GM19467 (cell line): Measurements from ENCODE around the gene TEX261.
"Not testable (repeated sequence)": the region's sequence is repeated elsewhere in the genome, so short reads cannot be mapped to it uniquely, and the experiment has no call there.

ENCODE experiments used
- ATAC-seq: cut with Tn5 transposase; IDR thresholded peaks from one replicate; pipeline ENCODE4 v1.9.1; 2021; ENCODE audit warnings: mild to moderate bottlenecking, moderate library complexity; ENCODE audit not compliant: unreplicated experiment

The TEX261 gene

GRCh38 chr2:71000780-71001591, 6.3 kb upstream of the TEX261 start:
- peak; percentile 90 for ATAC-seq

DNA sequence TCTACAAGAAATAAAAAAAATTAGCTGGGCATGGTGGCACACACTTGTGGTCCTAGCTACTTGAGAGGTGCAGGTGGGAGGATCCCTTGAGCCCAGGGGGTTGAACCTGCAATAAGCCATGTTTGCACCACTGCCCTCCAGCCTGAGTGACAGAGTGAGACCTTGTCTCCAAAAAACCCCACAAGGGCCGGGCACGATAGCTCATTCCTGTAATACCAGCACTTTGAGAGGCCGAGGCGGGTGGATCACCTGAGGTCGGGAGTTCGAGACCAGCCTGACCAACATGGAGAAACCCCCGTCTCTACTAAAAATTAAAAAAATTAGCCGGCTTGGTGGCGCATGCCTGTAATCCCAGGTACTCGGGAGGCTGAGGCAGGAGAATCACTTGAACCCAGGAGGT, 5.3 kb upstream of the TEX261 start:
- ATAC-seq: not testable (repeated sequence)

DNA sequence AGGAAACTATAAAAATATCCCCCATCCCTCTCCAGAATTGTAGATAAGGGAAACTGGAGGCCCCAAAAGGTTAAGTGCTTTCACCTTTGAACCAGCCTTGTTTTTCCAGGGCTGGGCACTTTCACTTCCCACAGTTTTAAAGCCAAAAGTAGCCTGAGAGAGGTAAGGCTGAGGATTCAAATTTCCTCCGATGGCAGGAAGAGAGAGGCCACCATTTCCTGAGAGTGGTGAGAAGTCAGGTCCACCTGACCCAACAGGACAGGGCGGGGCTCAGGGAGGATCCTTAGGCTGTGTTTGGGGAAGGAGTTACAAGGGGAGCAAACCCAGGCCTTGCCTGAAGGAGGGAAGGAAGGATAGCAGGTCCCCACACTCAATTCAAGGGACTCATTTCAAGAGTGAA, 4.7 kb upstream of the TEX261 start:
- no peak for ATAC-seq

DNA sequence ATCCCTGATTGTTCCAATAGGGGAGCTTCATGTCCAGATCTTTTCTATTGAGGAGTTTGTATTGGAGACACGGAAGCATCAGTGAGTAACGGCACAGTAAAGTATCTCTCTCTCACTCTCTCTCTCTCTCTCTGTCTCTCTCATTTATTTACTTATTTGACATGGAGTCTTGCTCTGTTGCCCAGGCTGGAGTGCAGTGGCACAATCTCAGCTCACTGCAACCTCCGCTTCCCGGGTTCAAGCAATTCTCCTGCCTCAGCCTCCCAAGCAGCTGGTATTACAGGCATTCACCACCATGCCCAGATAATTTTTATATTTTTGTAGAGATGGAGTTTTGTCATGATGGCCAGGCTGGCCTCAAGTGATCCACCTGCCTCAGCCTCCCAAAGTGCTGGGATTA, 4.2 kb upstream of the TEX261 start:
- not testable (repeated sequence) for ATAC-seq

- peak; percentile 36 for ATAC-seq
Observed at GRCh38 chr2:70995426-70995729, 705 bp upstream of the TEX261 start.

GRCh38 chr2:70994009-70994698, 519 bp downstream of the TEX261 start:
- ATAC-seq: peak; percentile 20

DNA sequence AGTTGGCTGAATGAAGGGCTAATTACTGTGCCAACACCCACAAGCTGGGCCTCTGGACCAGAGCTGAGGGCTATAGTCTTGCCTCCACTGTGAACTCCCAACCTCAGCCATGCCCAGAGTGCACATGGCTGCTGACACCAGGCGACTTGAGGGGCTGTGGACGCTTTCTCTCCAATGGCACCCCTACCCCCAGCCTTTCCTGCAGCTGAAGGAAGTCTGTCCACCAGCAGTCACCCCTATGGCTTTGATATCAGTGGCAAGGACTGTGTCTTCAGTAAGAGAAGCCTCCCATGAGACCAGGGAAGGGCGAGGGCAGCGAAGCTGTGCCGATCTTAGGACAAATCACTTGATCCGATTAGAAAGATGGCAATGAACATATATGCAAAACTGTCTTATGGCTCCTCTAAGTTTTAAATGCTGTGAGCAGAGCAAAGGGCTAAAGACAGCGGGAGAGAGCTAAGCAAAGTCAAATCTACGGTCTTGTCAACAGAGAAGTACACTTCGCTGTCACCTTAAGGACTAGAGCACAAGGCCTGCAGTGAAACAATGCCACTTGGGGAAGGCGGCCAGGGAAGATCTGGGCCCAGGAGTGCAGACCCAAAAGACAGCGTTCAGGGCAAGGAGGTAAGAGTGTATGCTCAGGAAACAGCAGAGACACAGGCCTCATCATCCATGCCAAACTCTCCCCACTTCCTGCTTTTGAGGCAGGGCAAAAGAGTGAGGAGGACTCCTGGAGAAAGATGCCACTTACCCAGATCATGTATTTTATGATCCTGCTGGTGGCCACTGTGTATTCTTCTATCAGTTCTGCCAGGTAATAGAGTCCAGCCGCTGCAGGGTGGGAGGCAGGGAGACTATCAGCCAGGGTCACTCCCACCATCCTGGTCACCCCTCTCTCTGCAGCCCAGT, 1.5 kb downstream of the TEX261 start:
- ATAC-seq: no peak

DNA sequence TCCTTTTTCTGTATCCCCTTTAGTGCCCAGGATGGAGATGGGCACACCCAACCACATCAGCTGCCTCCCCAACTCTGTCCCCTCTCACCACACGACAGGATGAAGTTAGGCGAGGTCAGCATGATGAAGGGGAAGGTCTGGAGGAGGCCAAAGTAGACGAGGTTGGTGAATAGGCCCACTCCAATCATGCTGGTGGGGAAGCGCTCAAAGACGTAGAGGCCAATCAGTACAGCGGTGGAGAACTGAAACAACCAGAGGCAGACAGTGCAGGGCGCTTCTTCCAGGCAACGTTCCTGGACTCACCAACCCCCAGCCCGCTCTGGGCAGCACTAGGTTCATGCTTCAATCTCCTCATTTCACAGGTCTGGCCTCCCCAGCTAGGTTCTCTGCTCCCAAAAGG, 2.9 kb downstream of the TEX261 start:
- ATAC-seq: no peak

- ATAC-seq: no peak
Observed at GRCh38 chr2:70991142-70991541, 3.5 kb downstream of the TEX261 start.

DNA sequence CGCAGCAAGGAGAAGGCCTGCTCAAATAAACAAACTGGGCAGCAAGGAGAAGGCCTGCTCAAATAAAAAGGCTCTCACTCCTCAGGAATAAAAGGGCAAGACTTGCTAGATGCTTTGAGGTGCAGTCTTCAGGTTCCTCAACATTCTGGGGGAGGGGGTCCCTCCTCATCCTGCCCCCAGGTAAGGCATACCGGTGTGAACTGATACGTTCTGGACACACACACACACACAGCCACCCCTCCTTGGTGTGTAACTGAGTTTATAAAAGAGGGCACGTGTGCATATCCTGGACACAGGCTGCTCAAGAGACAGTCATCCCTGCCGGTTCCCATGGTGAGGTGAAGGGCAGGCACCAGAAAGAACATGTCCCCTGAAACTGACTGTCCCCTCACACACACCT, 4.5 kb downstream of the TEX261 start:
- ATAC-seq: no peak

DNA sequence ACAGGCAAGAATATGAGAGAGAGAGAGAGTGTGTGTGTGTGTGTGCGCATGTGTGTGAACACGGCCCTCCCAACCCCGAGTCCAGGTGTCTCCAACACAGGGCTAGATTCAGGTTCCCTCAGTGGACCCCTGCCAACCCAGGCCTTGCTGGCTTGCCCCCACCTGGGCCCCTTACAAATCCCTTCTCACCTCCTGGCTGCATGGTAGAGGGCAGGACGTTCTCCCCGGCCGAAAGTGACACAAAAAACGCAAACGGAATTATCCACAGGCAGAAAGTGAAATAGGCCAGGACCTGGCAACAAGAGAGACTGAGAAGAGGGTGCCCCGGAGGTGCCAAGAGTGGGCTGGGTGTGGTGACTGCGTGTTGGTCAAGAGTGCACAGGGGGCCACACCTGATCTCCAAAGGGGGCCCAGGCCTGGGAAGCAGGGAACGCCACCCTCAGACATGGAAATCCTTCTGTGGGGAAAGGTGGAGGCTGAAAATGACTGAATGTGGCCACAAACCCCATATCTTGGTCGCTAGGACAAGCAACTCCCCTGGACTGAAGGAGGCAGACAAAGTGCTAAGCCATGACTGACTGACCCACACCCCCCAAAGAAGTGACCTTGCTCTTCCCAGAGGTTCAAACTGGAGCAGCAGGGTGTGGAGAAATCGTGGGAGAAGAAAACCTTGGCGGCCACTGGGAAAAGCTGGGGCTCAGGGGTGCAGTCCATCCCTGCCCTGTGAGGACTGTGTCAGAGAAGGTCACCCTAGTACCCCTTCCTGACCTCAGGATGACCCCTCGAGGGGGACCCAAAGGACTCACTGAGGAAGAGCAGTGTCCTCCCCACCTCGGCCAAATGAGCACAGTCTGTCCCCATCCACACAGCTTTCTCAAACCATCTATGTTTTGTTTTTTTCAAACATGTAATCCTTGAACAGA, 5.7 kb downstream of the TEX261 start:
- no peak for ATAC-seq

- ATAC-seq: no peak
Observed at GRCh38 chr2:70988151-70988550, 6.5 kb downstream of the TEX261 start.

- ATAC-seq: no peak
Observed at GRCh38 chr2:70987386-70987785, 7.3 kb downstream of the TEX261 start.

DNA sequence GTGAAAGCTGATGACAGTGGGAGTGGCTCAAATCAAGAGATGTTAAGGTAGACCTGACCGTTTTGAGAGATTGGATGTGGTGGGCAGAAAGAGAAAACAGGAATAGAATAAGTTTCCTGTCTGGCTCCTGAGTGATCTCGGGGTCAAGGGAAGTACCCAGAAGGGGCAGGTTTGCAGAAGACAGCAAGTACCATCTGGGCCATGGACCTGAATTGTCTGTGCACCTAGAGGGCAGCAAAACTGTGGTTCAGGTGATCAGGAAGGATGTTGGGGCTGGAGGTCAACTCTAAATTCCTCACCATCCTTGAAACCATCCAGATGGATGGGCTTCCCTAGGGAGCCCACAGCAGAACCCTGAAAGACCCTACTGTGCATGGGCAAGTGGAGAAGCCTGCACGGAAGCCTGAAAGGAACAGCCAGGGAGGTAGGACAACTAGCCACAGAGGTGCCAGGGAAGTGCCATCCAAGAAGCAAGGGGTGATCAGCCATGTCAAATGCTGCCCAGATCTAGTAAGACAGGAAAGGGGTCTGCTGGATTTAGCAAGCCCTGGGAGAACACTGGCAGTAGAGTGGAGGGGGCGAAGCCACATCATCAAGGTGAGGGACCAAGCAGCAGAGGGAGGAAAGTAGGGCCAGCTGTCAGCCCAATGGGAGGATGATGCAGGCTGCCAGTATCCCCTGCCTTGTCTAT, 8.0 kb downstream of the TEX261 start:
- no peak for ATAC-seq

DNA sequence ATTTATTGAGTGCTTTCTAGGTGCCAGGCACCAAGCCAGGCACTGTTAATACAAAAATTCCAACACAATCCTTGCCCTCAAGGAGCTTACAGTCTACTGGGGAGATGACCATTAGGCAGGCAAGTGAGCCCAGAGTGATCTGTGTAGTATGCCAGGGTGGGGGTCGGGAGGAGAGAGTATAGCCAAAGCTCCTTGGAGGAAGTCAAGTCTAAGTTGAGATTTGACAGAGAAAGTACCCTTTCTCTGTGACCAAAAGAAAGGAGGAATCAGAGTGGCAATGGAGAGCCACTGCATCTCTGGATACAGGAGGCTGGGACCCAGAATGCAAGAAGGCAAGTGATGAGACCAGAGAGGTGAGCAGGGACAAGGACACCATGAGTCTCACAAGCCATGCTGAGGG, 8.7 kb downstream of the TEX261 start:
- ATAC-seq: no peak

DNA sequence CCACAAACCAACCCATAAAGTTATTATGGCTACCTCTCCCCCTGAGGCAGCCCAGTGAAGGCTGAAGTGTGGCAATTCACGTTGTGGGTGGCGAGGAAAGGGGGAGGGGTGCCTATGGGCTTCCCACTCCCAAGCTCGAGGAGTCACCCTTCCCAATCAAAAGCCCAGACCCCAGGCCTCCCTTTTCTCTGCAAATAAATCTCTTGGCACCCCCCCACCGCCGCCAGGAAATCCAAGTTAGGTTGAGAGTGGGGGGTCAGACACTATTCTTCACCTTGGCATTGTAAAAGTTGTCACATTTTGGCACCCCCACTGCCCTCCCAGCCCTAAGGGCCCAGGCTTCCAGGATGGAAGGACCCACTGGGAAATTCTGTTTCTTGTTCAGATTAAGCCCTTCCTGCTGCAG, 9.4 kb downstream of the TEX261 start:
- ATAC-seq: no peak

DNA sequence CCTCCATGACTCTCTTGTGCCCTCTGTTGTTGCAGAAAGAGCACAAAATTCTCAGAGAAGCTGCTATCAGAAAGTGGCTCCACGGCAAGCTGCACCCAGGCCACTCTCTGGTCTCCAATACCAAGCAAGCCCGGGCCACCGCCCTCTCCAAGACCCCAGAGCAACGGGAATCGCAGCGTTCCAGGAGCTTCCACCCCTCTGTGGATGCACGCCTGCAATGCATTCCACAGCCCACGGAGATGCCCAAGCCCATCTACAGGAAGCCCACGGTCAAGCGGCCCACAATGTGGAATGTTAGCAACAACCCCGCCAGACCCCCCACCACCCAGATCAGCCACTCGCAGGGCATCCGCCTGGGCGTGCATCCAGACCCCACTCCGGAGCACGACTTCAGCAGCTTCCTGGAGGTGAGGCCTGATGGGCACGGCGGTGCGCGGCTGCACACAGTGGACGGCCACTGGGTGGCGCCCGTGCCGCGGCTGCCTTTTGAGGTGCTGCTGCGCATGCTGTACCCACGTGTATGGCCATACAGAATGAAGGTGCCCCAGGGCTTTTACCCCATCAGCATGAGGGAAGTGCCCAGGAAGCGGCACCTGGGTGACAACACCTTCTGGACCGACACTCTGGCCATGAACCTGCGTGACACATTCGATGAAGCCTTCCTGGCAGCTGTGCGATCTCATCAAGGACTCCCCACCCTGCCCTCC, 9.9 kb downstream of the TEX261 start:
- ATAC-seq: peak; percentile 82

DNA sequence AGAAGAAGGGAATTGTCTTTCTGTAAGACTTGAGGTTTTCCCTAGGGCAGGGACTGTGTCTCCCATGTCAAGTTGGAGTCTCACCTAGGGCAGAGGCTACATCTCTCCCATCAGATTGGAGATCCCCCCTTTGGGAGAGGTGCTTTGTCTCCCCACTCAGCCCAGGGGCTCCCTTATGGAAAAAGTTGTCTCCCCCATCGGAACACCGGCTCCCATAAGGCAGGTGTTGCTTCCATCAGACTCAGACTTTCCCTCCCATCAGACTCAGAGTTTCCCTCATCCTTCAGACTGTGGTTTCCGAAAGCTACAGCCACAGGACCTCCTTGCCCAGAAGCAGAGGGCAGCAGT, 10.5 kb downstream of the TEX261 start:
- no peak for ATAC-seq

DNA sequence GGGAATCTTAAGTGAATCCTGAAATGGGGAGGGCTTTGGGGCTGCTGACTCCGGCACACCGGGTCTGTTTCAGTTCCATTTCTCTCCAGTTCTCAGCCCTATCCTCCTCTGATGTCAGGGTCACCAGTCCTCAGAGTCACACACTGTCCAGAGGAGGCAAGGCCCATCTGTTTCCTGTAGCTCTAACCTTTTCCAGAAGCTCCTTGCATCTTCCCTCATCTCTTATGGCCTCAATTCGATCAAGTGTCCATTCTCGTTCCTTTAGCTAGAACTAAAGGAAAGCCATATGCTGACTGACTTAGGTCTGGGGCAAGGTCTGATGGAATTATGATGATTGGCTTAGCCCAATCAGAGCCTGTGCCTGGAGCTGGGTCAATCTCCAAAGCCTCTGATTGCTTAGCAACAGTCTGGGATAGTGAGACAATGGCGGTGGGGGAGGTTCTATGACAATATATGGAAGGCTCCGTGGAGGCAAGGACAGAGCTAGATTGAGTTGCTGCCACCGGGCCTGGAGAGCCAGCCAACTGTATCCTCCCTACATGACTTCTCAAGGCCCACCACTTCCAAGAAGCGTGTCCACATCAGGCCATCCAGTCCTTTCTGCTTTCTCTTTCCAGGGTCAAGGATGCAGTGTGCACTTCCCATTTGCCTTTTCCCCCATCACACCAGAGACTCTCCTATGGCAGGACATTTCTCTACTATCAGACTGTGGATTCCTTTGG, 11.0 kb downstream of the TEX261 start:
- ATAC-seq: no peak
